ENCODE results near the gene SHROOM3.

The SHROOM3 gene

GRCh38 chr4:76733068-76733771, 298.2 kb downstream of the SHROOM3 start:
- peak; percentile 7 for DNase-seq

- no peak for DNase-seq
Measured at GRCh38 chr4:76736414-76736813, 301.4 kb downstream of the SHROOM3 start.

DNA sequence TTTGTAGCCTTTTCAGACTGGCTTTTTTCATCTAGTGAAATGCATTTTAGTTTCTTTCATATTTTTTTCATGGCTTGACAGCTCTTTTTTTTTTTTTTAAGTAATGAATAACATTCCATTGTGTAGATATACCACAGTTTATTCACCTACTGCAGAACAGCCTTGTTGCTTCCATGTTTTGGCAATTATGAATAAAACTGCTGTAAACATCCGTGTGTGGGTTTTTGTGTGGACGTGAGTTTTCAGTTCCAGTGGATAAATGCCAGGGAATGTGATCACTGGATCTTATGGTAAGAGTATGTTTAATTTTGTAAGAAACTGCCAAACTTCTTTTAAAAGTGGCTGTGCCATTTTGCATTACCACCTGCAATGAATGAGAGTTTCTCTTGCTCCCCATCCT, 302.2 kb downstream of the SHROOM3 start:
- DNase-seq = no peak

GRCh38 chr4:76737771-76738085, 302.7 kb downstream of the SHROOM3 start:
- DNase-seq = no peak

DNA sequence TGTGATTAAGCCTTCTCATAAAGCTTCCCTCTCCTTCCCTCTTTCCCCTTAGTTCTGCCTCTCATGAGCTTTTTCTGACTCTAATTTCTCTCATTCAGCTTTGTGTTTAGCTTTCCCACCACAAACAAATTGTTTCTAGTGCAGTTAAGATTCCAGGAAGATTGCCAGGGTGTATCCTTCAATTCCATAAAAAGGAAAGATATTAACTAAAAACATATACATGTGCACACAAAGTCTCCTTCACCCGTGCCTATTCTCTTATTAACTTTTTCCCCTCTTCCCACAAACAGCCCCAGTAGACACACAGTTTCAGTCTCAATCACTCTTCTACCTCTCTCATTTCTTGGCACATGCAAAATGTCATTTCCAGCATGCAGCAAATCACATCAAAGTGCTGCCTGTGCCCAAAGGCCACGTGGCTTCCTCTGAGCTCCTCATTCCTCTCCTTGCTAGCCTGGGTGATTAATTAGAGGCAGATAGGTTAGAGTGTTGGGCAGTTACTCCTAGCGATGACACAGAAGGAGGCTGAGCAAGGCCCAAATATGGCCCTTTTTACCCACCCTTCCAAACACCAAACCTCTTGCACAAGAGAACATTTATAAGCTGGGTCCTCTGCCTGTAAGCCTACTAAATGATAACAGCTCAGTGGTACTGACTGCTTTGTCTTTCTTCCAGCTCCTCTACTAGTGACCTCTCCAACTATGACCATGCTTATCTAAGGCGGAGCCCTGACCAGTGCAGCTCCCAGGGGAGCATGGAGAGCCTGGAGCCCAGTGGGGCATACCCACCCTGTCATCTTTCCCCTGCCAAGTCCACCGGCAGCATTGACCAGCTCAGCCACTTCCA, 303.3 kb downstream of the SHROOM3 start:
- DNase-seq = no peak

DNA sequence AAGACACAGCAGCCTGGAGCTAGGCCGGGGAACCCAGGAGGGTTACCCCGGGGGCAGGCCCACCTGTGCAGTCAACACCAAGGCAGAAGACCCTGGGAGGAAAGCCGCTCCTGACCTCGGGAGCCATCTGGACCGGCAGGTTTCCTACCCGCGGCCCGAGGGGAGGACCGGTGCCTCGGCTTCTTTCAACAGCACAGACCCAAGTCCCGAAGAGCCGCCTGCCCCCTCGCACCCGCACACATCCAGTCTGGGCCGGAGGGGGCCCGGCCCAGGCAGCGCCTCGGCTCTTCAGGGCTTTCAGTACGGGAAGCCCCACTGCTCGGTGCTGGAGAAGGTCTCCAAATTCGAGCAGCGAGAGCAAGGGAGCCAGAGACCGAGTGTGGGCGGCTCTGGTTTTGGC, 305.2 kb downstream of the SHROOM3 start:
- no peak for DNase-seq

GRCh38 chr4:76740866-76741662, 306.0 kb downstream of the SHROOM3 start:
- no peak for DNase-seq

DNA sequence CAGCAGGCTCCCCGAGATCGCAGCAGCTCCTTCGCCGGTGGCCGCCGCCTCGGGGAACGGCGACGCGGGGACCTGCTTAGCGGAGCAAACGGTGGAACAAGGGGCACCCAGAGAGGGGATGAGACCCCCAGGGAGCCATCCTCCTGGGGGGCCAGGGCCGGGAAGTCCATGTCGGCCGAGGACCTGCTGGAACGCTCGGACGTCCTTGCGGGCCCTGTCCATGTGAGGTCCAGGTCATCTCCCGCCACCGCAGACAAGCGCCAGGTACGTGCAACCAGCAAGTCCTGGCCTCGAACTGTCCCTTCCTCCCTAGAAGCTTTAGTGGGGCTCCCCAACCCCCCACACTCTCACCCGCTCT, 306.6 kb downstream of the SHROOM3 start:
- DNase-seq = no peak

DNA sequence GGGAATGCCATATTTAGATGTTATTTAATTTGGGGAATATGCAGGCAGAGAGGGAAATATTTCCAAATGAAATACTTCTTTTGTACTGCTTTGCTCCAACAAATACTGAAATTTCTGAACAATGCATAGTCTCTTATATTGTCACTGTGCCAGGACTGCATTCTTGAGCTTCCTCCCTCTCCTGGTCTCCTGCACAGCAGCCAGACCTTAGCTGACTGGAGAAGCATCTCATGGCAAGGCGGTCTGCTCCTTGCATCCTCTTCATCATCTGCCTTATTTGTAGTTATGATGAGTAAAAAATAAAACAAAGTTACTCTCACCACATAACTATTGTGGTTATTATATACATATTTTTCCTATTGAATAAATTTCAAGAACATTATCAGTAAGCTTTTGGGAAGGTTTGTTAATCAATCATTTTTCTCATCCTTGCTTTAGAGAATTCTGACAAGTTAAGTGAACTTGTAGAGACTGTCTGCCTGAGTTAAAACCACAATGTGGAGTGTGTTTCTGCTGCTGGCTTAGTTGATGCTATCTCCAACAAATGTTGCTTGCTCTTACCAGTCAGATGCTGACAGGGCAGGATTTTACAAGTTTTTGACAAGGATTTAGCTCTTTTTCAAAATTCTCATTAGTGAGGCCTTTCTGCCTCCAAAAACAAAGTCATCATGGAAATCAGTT, 309.4 kb downstream of the SHROOM3 start:
- DNase-seq = no peak

DNA sequence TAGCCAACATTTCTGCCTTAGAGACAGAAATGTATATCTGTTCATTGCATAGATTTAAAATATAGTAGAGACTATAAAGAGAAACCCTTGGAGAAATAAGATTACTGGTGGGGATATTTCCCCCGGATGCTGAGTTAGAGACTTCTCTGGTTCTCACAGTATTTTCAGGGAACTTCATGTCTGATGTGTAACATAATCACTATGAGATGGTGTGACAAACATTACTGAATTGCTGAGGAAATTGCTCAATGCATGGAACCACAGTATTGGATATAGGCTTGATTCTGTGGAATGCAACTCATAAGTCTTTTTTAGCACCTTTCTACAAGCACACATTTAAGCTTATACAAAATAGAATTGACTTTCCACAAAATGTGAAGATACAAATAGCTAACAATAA, 310.2 kb downstream of the SHROOM3 start:
- DNase-seq = no peak

DNA sequence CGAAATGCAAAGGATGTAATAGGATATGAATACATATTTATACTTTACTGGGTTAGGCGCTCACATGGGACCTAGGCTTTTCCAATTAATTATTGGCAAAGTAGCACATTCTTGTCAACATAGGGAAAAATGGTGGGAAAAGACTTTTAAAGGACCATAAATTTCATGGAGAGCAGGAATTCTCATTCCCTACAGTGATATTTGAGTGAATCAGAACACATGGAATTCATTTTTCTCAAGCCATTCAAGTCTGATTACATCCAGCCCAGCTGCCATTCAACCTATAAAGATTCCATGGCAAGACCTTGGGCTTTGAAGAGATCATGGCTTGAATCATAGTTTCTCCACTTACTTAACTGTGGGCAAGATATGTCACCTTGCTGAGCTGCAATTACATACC, 312.5 kb downstream of the SHROOM3 start:
- DNase-seq = no peak

DNA sequence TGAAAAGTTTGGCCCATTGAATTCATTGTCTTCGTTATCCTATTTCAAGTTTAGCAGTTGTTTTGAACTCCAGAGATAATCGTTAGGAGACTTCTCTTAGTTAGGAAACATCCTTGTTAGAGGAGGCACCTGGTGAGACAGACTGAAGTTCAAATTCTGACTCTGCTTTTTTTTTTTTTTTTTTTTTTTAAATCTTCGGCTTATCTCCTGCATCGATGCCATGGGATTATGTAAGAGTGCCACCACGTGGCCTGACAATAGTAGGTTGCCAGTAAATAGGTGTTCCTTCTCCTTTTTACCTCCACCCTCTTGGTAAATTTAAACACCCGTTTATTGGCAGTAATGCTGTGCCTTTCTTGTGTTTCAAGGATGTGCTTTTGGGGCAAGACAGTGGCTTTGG, 313.6 kb downstream of the SHROOM3 start:
- peak; percentile 34 for DNase-seq

DNA sequence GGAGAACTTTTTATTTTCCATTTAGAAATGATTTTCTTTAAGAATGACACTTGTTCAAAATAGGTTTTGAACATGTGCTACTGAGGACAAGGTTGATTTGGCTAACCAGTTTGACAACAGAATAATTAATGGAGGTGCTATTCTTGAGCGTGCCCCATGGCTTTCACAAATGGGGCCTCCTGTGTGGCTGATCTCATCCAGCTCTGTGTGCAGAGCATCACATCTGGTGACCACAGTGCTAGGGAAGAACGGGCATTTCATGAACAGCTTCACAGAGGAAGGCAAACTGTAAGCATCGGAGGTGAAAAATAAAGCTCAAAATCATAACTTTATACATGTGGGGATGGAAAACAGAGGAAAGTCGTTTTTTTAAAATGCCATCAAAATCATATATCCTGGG, 314.3 kb downstream of the SHROOM3 start:
- DNase-seq = no peak

DNA sequence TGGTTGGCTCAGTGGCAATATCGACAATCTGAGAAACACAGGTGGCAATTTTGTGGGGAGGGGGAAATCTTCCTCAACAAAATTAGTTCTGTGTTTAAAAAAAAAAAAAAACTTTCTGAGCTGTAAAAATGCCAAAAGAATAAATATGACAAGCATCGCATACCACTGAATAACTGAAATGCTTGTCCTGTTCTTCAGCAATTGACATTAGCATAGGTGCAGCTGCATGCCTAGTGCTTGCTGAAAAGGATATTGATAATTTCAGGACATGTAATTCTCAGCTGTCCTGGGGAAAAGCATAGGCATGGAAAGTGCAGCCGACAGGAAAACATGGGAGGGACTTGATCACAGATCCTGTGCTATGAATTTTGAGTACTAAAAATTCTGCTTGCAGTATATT, 315.7 kb downstream of the SHROOM3 start:
- DNase-seq = no peak

DNA sequence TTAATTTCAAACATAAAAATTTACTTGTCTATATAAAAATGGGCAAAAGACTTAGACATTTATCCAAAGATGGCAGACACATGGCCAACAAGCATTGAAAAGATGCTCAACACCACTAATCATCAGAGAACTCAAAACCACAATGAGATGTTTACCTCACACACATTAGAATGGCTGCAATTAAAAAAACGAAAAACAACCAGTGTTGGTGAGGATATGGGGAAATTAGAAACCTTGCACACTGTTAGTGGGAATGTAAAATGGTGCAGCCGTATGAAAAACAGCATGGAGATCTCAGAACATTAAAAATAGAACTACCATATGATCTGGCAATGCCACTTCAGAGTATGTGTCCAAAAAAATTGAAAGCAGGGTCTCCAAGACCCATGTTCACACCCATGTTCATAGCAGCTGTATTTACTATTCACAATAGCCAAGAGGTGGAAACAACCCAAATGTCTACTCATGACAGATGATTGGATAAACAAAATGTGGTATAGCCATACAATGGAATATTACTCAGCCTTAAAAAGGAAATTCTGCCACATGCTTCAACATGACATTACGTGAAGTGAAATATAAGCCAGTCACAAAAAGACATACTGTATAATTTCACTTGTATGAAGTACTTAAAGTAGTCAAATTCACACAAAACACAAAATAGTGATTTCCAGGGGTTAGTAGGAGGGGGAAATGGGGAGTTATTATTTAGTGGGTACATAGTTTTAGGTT, 316.7 kb downstream of the SHROOM3 start:
- no peak for DNase-seq

GRCh38 chr4:76752861-76753501, 318.0 kb downstream of the SHROOM3 start:
- no peak for DNase-seq

DNA sequence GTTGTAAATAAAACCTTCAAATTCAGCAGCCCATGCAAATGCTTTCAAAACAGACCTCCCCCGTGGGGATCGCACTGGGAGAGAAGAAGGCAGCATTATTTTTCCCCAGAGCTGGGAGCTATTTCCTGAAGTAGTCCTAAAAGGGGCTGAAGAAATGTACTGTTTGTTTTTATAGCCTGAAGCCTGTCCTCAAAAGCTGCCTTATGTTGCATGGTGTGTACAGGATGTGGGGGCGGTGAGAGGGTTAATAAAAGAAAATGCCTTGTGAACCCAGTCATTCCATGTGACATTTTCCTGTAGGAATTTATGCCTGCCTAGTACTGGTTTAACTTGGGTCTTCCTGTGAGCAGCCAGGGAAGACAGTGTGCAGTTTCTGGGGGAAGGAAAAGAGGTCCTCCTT, 318.8 kb downstream of the SHROOM3 start:
- no peak for DNase-seq

GRCh38 chr4:76754439-76754838, 319.4 kb downstream of the SHROOM3 start:
- DNase-seq = no peak

DNA sequence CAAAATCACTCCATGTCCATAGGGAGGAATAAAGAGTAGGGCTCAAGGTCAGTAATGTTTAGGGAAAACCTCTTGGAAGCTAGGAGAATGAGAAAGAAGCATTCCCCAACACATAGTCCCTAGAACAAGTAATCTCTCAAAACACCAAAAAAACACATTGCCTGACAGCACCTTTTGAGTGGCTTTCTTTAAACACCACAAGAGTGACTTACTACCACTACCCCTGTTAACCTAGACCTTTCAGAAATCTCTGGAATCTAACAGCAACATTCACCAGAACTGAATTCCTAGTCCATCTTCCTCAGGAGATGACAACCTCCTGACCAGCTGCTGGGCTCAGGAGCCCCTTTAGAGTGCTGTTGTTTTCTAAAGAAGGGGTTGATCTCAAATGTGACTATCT, 320.7 kb downstream of the SHROOM3 start:
- DNase-seq = no peak

- no peak for DNase-seq
Measured at GRCh38 chr4:76756416-76756815, 321.4 kb downstream of the SHROOM3 start.

GRCh38 chr4:76757418-76757939, 322.4 kb downstream of the SHROOM3 start:
- no peak for DNase-seq
